D341Med (cell line): ENCODE results near the gene RASAL3.

Experiments used
- DNase-seq: peaks from one replicate; pipeline ENCODE4 v3.0.0; 2012; ENCODE audit warnings: low spot score

Gene RASAL3

DNA sequence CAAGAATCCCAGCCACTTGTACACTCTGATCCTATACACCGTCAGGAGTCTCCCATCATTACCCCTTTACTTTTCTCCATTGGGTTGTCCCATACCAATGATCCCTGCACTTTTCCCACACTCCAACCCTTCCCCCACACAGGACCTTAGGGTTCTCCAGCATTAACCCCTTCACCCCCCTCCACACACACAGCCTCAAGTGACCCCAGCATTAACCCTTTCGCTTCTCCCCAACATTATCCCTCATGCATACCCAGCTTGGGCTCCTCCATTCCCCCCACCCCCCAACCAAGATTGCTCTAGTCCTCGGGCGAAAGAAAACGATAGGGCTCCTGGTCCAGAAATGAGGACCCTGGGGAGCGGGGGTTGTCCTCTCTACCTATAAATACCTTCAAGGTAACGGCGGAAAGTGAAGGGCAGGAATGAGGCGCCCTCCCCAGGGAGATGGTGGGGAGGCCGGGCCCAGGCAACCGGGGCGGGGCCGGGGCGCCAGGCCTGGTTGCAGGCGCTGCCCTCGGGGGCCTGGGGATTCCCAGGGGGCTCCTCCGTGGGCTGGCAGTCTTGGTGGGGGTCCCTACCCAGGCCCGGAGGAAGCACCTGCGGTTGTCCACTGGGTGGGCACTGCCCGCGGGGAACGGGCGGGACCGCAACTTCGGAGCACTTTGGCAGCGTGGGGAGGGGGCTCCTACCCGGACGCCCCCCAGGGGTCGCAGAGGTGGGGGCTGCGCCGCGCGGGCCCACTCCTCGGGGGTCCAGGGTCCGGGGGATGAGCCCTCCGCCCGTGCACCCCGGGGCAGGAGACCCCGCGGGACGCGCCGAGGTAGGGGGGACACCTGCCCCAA lies 15.3 kb downstream of the RASAL3 start:
- DNase-seq: no peak

DNA sequence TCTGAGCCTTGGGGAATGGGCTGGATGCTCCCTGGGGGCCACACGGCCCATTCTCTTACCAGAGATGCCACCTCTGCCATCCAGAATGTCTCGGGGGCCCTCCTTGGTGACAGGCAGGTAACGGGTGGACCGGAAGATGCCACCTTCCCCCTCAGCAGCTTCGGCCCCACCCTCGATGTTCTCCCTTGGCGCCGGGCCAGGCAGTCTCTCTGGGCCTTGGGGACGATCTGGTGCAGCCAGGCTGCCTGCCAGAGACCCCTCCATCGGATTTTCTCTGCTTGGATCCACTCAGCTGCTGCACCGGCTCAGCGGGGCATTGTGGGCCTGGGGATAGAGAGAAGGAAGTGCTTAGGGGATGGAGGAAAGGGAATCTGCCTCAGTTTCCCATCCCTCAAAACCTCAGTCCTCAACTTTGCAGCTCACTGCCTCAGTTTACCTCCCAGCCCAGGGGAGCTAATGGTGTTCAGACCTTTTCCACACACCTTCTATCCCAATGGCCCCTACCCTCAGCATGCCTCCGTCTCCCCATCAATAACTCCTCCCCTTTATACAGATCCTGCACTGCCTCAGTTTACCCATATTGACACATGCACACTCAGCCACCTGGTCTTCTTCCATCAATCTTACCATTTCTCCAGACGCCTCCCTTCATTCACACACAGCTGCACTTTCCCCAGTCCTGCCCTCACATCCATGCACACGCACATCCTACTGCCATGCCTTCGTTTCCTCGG lies 16.1 kb downstream of the RASAL3 start:
- DNase-seq: no peak

DNA sequence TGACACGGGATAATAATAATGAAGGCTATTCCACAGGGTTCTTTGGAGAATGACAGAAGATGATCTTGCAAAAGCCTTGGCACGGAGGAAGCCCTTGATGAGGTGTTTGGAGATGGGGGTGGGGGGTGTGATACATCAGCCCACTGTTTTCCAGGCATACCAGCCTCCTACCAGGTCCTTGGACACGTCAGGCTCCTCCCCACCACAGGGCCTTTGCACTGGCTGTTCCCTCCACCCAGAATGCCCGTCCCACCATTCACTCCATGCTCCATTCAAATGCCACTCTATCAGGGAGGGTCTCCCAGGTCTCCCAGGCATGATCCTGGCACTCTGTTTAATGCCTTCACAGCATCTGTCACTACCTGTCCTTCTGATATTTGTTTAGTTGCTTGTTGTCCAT lies 17.3 kb downstream of the RASAL3 start:
- no peak for DNase-seq

DNA sequence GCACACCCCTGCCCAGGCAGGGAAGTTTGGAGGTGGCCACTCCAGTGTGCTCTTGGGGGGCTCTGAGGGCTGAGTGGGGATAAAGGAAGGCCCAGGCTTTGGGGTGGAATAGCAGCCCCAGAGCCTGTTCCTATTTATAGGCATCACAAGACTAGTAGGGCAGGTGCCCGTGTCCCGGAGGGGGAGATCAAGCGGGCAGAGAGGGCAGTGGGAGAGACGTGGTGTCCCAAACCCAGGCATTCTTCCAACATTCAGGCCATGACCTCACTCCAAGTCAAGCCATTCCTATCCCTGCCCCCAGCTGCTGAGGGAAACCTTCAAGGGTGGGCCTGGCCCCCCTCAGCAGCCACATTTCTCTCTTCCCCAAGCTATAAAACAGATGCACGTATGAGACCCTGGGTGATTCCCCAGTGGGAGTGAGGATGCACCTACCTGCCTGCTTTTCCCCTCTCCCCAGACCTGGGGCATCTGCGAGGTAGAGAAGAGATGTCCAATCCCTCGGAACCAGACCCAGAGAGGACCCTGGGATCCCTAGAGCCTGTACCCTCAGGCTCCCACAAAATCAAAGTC lies 18.5 kb downstream of the RASAL3 start:
- DNase-seq: no peak

DNA sequence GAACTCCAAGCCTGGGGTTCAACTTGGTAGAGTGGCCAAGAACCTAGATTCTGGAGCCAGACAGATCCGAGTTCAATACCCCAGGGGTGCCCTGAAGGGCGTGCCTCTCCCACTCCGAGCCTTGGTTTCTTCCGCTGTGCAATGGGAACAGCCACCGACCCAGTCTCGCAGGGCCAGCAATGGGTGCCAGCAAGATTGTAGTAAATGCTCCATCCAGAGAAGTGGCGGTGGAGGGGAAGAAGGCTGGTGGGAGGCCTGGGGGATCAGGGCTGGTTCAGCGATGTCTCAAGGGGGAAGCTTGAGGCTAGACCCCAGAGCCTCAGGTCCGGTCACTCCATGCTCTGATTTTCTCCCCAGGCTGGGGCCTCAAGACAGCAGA lies 19.1 kb downstream of the RASAL3 start:
- no peak for DNase-seq

DNA sequence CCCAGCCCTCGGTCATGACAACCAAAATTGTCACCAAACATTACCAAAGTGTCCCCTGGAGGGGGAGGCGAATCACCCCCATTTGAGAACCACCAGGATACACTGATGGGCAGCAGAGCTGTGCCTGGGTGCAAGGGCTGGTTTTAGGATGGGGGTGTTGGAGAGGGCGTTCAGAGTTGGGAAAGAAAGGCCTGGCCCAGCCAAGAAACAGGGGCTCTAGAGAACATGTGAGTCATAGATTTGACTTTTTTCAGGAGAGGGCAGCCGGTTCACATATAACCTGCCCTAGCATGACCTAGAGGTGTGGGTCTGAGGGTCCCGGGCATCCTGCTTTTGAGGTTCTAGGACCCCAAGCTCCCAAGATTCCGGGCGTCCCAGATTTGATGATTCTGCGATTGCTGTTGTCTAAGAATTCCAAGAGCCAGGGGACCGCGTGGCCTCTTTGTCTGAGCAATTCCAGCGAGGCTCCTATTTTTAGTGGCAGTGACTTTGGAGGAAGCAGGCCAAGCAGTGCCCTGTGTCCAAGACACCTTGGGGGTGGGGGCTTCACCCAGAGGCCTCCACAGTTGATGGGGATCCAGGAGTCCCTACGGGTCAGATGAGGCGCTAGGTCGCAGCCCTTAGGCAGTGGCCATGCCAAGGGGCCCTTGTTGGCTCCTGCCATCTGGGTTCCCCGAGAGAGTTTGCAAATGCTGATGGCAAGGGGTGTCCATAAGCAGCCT lies 19.7 kb downstream of the RASAL3 start:
- no peak for DNase-seq

DNA sequence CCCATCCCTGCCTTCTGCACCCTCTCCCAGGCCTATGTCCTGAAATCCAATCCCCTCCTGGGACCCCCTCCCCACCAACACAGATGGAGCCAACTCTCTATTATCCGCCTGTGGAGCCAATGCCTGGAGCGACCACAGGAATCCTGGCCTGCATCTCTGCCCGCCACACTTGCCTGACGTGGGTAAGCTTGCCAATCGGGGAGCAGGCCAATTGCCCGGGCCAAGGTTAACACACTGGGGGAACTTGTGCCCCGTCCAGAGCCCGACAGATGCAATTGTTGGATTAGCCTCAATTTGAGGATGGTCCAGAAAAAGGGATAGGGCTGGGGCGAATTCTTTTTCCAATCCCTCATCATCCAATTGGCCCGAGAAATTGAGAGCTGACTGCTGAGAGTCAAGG lies 20.5 kb downstream of the RASAL3 start:
- DNase-seq: no peak

DNA sequence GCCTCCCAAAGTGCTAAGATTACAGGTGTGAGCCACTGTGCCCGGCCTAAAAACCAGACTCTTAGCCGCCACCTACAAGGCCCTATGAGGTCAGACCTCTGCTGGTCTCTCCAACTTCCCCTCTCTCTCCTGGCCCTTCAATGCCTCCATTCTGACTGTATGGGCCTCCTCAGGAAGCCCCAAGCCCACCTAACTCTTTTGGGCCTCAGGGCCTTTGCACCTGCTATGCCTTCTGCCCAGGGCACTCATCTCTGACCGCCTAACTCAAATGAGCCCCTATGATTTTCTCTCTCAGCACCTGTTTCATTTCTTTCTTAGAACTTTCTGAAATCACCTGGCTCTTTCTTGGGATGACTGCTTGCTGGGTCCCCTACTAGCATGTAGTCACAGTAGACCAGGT lies 21.0 kb downstream of the RASAL3 start:
- no peak for DNase-seq

DNA sequence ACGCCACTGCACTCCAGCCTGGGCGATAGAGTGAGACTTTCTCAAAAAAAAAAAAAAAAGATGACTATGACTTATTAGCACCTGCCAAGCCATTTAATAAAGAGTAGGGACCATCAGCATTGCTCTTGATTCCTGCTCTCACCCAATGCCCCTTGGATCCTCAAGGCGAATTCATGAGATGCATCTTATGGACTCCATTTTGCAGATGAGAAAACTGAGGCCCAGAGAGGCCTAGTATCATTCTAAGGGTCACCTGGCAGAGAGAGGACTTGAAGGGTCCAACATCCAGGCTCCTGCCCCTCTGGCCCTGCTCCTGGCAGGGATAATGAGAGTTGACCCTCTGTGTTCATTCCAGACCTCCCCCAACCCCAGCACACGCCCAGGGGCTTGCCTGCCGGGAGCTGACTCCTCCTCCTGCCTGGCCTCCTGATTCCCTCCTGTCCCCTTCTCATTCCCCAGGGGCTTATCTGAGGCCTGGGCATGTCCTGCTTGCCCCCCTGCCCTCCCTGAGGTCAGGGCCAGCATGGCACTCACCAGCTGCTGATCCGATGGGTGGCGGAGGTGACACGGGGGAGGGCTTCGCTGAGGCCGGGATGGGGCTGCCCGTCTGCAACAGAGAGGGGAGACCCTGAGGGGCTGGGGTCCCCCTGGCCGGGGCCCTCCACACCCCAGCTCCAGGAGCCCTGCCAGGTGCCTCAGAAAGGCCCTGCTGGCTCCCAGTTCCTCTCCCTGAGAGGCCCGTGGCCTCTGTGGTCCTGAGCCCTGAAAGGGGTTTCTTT lies 22.0 kb downstream of the RASAL3 start:
- DNase-seq: no peak

DNA sequence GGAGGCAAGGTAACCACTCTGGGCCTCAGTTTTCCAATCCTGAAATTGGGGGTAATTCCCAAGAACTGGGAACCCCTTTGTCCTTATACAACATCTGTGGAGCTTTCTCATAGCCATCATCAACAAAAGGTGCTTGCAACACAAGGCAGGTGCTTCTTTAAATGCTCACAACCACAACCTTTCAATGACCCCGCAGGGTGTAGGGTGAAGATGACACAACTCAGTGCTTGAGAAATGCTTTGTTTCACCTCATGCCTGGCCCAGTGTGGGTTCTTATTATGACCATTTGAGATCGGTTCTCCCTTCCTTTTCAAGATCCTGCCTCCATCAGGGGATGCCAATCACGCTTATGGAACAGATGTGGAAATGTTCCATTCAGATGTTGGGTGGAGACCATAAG lies 23.0 kb downstream of the RASAL3 start:
- DNase-seq: no peak

DNA sequence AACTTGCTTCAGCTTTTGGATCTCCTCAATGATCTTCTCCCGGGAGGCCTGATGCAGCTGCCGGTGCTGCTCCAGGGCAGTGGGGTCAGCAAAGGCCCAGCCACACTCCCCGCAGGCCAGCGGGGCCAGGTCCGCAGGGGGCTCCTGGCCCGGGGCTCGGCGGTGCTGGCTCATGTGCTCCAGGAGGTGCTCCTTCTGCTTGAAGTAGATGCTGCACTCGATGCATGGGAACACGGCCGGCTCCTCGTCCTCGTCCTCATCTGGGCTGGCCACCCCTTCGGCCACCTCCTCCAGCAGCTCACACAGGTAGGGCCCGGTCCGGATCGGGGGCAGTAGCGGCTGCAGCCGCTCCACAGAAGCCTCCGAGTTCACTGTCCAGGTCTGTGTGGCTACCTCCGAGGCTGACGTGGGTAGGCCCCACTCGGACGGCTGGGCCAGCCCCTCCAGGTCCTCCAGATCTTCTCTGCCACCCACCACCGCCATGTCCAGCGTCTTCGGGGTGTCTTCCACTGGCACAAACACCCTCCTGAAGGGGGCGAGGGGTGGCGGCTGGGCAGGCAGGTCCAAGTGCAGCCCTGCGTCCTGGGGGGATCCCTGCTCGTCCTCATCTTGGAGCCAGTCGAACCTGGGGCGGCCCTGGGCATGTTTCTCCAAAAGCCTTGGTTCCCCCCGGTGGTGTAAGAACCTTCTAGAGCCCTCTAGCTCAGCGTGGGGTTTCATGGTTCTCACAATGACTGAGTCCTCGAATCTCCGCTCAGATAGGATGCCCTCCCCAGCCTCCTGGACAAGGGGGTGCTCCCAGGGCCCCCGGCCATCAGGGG lies 24.3 kb downstream of the RASAL3 start:
- DNase-seq: no peak

DNA sequence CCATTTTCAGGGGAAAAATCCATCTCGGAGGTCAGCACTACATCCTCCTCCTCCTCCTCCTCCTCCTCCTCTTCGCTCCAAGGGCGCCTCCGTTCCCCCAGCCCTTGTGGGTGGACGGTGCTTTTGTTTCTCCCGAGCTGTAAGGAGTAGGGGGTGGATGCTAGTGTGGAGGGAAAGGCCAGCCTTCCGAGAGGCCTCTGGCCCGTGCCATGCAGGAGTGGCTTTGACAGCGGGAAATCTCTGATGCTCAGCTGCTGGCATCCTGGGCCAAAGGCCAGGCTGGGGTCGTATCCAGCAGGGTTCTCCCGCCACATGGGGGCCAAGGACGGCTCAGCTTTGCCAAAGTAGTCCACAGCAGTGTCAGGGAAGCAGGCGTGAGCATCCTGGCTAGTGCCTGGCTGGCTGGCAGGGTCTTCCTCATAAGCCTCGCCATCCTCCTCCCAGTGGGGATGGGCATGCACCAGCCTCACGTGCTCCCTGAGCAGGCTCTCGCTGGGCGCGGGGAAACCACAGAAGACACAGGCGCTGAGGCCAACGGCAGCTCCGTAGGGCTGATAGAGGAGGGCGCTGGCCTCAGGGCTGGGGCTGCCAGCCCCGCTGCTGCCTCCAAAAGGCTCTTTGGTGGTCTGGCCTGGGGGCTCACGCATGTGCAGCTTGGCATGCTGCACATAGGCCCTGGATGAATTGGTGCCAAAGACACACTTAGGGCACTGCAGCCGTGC lies 25.1 kb downstream of the RASAL3 start:
- DNase-seq: no peak

DNA sequence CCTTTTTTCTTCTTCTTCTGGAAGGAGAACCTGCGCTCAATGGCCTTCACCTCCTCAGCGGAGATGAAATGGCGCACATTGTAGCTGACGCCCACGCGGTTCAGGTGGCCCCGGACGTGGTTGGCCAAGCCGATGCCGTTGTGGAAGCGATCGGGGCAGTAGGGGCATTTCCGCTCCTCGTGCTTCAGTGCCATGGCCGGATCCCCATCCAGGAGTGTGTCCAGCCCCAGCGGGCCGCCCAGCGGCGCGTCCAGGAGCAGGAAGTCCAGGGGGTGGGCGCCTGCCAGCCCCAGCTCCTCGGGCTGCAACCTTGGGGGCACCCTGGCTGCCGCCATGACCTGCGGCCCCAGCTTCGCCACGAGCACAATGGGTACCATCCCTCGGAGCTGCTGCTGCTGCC lies 25.8 kb downstream of the RASAL3 start:
- no peak for DNase-seq

DNA sequence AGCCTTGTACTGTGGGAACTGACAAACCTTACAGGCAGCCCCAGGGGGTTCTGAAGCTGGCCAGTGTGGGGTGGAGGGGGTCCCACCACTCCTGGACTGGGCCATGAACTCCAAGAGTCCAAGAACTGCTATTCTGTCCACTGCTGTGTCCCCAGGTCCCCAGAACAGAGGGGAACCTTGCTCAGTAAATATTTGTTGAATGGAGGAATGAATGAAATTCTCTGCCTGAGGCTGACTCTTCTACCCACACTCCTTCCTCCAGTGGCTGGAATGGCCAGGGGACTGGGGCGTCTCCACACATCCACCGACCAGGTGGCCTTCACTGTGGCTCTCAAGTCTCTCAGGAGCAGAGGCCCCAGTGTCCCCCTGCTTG lies 26.2 kb downstream of the RASAL3 start:
- DNase-seq: no peak

DNA sequence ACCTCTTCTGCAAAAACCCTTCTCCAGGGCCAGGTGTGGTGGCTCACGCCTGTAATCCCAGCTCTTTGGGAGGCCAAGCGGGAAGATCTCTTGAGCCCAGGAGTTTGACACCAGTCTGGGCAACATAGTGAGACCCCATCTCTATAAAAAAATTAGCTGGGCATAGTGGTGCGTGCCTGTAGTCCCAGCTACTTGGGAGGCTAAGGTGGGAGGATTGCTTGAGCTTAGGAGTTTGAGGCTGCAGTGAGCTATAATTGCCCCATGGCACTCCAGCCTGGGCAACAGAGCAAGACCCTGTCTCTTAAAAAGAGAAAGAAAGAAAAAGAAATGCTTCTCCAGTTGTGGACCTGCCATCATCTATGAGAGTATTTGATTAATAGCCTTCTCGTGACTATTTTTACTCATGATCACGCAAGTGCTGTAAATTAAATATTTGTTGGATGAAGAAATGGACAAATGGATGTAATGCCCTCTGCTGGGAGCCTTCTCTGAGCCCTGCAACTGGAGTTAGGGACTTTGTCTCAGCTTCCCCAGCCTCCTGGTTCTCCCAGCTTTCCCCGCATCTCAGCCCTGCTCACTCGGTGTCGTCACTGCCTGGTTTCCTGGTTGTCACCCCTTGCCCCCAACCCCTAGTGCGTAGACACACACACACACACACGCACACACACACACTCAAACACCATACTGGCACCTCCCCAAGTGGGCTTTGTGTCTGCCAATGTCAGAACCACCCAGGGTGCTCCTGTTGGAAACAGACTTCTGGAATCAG lies 26.8 kb downstream of the RASAL3 start:
- no peak for DNase-seq

DNA sequence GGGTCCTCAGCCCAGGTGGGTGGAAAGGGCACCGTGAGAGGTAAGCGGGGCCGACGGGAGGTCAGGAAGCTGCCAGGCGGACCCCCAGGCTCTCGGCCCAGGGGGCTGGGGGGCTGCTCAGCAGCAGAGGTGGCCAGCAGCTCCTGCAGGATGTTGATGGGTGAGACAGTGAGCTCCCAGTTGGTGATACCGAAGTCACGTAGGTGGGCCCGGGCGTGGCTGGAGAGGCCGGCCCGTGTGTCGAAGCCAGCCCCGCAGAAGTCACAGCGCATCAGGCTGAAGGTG lies 27.6 kb downstream of the RASAL3 start:
- no peak for DNase-seq

DNA sequence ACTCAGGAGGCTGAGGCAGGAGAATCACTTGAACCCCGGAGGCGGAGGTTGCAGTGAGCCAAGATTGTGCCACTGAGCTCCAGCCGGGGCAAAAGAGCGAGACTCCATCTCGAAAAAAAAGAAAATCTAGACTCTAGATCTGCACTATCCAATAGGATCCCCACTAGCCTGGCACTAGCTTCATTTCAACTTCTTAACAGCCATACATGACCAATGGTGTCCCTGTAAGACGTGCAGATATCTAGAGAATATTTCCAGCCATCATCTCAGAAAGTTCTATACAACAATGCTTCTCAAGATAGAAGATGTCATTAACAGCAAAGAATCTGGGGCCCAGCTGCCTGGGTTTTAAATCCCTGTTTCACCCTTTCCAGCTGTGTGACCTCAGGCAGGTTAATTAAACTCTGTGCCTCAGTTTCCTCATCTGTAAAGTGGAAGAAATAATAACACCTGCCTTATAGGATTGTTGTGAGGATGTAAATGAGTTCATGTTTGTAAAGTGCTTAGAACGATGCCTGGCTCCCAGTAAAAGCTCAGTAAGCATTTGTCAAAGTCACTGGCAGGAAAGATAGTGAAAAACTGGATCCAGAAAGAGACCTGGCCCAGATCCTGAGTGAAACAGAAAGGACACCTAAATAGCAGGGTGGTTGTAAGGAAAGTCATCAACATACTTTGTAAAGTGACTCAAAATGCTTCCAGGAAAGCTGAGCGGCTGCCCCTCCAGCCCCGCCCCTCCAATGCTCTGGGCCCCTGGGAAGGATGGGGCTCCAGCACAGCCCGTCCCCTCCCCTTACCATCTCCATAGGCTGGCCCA lies 28.1 kb downstream of the RASAL3 start:
- no peak for DNase-seq

DNA sequence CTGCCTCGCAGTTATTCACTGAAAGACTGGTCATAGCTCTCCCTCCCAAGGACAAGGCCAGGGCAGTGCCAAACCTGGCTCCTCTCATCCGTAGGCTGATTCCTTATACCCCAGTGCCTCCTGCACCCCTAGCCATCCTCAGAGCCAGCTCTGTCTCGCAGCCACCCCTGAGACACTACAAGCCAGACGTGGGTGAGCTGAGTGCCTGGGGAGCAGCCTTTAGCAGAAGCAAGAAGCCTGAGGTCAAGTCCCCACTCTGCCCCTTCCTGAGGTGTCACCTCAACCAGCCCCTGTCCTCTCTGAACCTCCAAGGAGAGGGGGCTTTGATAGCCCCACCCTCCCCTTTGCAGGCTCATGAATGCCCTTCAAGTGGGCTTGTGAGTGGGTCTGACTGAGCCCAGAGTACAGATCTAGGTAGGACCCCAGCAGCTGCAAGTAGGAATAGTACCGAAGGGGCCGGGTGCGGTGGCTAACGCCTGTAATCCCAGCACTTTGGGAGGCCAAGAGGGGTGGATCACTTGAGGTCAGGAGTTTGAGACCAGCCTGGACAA lies 30.8 kb downstream of the RASAL3 start:
- DNase-seq: no peak
